Neural cell (in vitro differentiated cells): Measurements from ENCODE around the gene PPP1R12B.
"Not testable (repeated sequence)": the region's sequence is repeated elsewhere in the genome, so short reads cannot be mapped to it uniquely, and the experiment has no call there.

Experiments used
- EP300 ChIP-seq: fragments of 450-650 bp; conservative IDR thresholded peaks from 2 replicates; pipeline ENCODE4 v1.6.1; 2014; ENCODE audit warnings: antibody characterized with exemption, mild to moderate bottlenecking, moderate library complexity; ENCODE audit not compliant: poor library complexity, severe bottlenecking
- EZH2 ChIP-seq: fragments of 200-600, 300-800 bp; shearing (Covaris generic), sonication (generic); IDR thresholded peaks from 2 replicates; pipeline ENCODE4 v1.6.1; 2014; ENCODE audit warnings: antibody characterized with exemption, low read length, borderline replicate concordance, mild to moderate bottlenecking; ENCODE audit not compliant: insufficient read depth, poor library complexity, severe bottlenecking
- POLR2AphosphoS5 ChIP-seq: IDR thresholded peaks from 2 replicates; pipeline ENCODE4 v1.6.1; 2012
- RAD21 ChIP-seq: fragments of 450-650 bp; conservative IDR thresholded peaks from 2 replicates; pipeline ENCODE4 v1.6.1; 2014; ENCODE audit warnings: antibody characterized with exemption, mild to moderate bottlenecking, moderate library complexity
- REST ChIP-seq: IDR thresholded peaks from 2 replicates; pipeline ENCODE4 v1.6.1; 2012; ENCODE audit warnings: borderline replicate concordance
- SMC3 ChIP-seq: fragments of 450-650 bp; conservative IDR thresholded peaks from 2 replicates; pipeline ENCODE4 v1.6.1; 2014; ENCODE audit warnings: antibody characterized with exemption, mild to moderate bottlenecking, moderate library complexity; ENCODE audit not compliant: poor library complexity
- TF ChIP-seq, protein P1 (sequence below): fragments of 450-650 bp; IDR thresholded peaks from 2 replicates; pipeline ENCODE4 v1.5.1; 2014; ENCODE audit warnings: antibody characterized with exemption, mild to moderate bottlenecking, moderate library complexity; ENCODE audit not compliant: poor library complexity, severe bottlenecking

DNA sequence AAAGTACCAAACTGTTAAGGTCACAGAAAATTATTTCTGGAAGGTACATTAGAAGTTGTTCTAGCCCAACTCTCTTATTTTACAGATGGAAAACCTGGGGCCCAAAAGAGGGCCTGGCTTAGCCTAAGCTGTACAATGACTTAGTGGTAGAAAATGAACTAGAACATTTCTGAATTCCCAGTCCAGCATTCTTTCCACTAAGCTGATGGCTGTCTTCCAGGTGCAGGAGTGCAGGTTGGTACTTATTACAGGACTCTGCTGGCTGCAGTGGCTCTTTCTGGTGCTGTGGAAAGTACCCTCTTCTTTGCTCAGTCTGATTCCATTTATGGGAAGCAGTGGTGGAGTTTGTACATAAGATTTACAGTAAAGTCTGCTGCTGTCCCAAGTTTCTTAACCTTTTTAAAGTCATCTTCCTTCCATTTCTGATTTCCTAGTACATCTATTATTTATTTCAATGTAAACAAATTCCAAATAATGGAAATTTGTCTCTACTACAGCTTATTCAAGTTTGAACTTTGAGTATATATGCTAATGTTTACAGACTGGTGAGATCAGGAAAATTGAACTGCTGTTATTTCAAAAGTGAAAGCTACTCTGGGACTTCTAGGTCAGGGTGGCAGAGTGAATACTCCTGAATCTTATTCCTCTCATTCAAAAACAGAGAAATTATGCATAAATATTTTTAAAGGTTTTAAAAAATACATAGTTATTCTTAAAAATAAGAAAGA lies 171.8 kb downstream of the PPP1R12B start:
- TF ChIP-seq EP300, EZH2, RAD21, REST, POLR2AphosphoS5, SMC3: not testable (repeated sequence)
- TF ChIP-seq, protein P1, sequence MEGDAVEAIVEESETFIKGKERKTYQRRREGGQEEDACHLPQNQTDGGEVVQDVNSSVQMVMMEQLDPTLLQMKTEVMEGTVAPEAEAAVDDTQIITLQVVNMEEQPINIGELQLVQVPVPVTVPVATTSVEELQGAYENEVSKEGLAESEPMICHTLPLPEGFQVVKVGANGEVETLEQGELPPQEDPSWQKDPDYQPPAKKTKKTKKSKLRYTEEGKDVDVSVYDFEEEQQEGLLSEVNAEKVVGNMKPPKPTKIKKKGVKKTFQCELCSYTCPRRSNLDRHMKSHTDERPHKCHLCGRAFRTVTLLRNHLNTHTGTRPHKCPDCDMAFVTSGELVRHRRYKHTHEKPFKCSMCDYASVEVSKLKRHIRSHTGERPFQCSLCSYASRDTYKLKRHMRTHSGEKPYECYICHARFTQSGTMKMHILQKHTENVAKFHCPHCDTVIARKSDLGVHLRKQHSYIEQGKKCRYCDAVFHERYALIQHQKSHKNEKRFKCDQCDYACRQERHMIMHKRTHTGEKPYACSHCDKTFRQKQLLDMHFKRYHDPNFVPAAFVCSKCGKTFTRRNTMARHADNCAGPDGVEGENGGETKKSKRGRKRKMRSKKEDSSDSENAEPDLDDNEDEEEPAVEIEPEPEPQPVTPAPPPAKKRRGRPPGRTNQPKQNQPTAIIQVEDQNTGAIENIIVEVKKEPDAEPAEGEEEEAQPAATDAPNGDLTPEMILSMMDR = not testable (repeated sequence)
